GM19328 (cell line): Measurements from ENCODE around the gene SEL1L2.

Experiments
- ATAC-seq: cut with Tn5 transposase; IDR thresholded peaks from one replicate; pipeline ENCODE4 v1.9.1; 2021; ENCODE audit warnings: mild to moderate bottlenecking, moderate library complexity; ENCODE audit not compliant: unreplicated experiment

The SEL1L2 gene

DNA sequence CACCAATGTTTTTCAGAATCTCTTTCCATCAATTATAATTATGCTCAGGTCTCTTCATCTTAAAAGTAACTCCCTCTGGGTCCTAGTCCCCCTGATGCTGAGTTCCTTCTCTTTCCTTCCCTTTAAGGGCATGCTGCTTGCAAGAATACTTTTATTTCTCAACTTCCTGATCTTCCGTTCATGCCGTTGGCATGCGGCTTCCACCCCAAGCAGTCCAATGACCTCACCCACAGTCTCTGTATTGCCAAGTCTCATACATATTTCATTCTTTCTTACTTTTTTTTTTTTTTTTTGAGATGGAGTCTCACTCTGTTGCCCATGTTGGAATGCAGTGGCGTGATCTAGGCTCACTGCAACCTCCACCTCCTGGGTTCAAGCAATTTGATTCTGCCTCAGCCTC, 122.1 kb downstream of the SEL1L2 start:
- no peak for ATAC-seq

DNA sequence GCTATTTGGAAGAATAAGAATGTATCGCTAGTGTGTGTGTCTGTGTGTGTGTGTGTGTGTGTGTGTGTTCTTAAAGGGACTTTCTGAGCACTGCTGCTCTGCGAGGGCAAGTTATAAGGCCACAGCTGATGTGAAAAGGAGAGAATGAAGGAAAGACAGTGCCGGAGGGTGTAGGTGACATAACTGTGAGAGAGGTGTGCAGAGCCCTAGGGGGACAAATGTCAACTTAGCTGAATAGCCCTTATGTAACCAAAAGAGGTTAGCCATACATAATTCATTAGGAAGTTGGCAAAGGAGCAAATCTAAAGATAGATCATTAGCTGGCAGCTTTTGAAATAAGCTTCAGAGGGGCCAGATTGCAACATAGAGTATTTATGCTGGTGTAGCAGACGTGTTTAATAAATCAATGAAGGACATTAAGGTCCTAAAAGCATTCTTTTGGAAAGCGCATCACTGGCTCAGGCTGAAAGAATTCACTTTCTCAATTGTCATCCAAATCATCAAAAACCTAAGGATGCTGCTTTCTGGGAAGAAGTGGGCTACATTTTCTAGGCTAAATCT, 124.5 kb downstream of the SEL1L2 start:
- no peak for ATAC-seq

GRCh38 chr20:13865156-13865555, 125.3 kb downstream of the SEL1L2 start:
- ATAC-seq = no peak

DNA sequence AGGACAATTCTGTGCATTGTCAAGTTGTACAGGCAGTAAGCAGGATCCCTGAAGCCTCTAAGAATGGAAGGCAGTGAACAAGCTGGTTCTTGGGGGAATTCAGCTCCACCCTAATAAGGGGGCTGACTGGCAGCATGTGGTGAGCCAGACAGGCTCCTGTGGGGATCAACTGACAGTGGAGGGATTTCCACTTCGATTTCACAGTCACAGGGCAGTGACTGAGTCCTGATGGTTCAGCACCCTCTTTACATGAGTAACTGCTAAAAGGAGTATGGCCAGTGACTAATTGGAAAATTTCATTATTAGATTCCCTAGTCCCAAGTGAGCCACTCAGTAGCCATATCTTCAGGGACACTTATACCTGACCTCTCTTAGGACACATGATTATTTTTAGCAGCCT, 127.2 kb downstream of the SEL1L2 start:
- no peak for ATAC-seq

DNA sequence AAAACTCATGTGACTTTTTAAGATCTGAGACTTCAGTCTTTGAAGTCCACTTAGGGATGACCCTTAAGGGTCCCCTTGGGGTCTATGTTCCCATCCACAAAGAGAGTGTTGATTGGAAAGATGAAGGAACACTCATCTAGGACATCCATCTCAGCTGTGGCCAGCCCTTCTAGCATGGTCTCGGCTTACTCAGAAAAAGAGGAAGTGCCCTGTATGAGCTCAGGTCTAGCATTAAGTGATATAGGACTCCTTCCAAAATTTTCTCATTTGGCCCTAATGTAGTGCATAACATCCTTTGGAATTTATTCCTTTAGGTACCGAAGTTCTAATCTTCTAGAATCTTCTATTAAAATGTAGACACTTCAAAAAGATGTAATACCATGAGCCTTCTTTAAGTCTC, 128.2 kb downstream of the SEL1L2 start:
- no peak for ATAC-seq

GRCh38 chr20:13858871-13859270, 131.5 kb downstream of the SEL1L2 start:
- no peak for ATAC-seq

DNA sequence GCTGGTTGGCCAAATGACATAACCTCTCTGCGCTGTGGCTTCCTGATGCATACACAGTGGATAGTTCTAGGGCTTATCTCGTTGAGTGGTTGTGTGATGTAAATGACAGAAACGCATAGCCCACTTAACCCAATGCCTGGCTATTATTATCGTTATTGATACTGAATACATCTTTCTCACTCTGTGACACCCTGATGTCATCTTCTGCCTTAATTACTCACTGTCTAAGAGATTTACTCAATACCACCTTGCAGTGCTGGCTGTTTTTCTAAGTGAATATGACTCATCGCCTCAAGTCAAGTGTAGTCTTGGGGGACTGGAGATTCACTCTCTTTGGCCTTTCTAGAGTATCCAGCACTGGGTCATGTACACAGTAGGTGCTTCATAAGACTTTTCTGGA, 132.0 kb downstream of the SEL1L2 start:
- no peak for ATAC-seq

- no peak for ATAC-seq
Observed at GRCh38 chr20:13857961-13858360, 132.5 kb downstream of the SEL1L2 start.

DNA sequence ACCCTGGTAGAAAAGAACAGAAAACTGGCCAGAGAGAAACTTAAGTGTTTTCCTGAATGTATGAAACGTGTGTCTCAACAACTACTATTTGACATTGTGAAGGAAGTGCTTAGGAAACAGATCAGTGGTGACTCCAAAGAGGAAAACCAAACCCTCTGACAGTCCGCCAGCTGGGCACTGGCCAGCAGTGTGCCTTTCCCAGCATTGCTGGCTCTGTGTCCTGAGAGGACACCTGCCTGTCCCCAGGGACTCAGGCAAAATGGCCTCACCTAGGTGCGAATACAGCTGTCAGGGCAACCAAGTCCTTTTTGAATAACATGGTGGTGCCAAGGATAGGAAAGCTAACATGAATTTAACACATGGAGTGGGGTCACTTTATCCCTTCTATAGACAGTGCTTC, 133.1 kb downstream of the SEL1L2 start:
- no peak for ATAC-seq

GRCh38 chr20:13856354-13856753, 134.1 kb downstream of the SEL1L2 start:
- no peak for ATAC-seq

- ATAC-seq = no peak
Observed at GRCh38 chr20:13855613-13856012, 134.8 kb downstream of the SEL1L2 start.

DNA sequence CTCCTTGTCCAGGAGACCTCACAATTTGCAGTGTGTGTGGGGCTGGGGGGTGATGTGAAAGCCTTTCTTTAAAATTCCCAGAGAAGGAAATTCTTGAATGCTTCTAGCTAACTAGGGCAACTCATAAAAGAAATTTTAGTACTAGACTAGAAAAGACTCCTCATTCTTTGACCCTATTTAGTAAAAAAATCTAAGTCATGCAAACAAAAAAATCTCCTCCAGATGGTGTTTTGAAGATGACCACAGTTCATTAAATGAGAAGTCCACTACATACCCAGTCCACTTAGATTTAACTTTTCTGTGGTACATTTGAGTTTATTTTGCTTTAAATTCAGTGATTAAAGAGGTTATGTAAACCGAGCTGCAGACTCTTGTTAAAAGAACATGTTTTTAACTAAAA, 138.1 kb downstream of the SEL1L2 start:
- ATAC-seq = no peak

DNA sequence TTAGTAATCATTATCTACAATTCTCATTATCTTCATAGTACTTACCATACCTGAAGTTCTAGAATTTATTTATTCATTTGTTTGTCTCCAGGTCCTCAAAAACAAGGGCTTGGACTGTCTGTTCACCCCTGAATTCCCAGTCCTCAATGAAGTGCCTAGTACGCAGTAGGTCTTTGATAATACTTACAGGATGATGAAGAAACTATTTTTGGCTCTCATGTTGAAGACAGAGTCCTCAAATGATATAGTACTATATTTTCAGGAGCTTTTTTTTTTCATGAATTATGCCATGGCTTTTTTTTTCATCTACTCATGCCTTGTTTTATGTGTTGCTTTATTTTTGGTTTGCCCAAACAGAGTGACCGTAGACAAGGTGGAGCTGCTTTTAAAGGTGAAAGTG, 139.1 kb downstream of the SEL1L2 start:
- no peak for ATAC-seq

GRCh38 chr20:13844296-13844695, 146.1 kb downstream of the SEL1L2 start:
- no peak for ATAC-seq

GRCh38 chr20:13841206-13841605, 149.2 kb downstream of the SEL1L2 start:
- no peak for ATAC-seq

DNA sequence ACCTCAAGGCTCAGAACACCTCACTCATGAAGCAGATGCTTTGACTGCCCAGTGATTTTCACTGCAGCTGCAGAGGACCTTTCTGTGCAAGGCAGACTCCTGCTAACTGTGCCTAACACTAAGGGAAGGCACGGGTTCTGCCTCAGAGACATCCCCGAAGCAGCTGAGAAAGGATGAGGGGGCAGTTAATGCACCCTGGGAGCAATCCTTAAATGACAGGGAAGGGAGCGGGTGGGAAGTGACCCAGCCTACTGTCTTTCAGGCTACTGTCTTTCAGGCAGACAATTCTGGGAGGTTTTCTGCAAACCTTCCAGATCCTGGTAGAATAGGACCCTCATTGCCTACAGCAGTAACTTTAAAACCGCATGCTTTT, 150.3 kb downstream of the SEL1L2 start:
- ATAC-seq = no peak

DNA sequence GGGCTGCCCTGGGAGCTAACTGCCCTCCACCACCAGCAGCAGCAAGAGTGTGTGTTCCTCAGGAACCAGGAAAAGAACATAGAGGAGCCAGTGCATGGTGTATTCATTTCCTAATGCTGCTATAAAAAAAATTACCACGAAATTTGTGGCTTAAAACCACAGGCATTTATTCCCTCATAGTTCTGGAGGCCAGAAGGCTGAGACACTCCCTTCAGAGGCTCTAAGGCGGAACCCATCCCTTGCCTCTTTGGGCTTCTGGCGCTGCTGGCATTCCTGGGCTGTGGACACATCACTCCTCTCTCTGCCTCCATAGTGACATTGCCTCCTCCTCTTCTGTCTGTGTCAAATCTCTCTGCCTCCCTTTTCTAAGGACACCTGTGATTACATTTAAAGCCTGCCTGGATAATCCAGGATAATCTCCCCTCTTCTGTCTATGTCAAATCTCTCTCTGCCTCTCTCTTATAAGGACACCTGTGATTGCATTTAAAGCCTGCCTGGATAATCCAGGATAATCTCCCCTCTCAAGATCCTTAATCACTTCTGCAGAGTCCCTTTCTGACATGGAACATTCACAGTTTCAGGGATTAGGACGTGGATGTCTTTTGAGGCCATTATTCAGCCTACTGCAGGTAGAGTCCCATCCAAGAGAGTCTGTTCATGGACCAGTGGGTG, 150.9 kb downstream of the SEL1L2 start:
- ATAC-seq = no peak

DNA sequence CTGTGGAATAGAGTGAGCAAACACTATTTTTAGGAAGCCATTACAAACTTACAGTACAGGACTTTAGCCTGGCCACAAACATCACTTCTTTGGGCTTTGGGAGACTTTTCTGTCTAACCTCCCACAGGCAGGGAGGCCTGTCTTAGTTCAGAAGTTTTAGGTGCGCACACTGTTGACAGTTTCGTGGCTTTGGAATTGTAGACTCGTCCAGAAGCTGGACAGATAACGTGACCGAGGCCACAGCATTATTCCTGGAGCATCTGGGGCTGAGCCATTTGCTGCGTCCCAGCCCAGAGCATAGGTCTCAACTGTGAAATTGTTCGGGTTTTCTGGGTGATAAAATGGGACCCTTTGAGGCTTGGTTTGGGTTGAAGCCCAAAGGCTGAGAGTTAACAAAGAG, 151.8 kb downstream of the SEL1L2 start:
- ATAC-seq = no peak

- ATAC-seq = no peak
Observed at GRCh38 chr20:13831476-13831875, 158.9 kb downstream of the SEL1L2 start.

DNA sequence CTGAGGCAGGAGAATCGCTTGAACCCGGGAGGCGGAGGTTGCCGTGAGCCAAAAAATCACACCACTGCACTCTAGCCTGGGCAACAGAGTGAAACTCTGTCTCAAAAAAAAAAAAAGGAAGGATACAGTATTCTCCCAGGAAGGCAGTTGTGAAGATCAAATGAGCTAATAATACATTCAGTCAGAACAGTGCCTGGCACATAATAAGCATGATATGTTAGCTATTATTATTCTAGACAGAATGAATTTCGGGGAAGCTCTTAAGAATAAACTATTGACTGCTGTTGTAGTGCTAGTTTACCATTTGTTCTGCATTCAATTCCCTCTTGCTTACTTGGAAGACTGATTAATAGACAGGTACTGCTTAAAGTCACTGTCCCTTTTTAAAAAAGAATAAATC, 164.9 kb downstream of the SEL1L2 start:
- ATAC-seq = no peak

- no peak for ATAC-seq
Observed at GRCh38 chr20:13824459-13824858, 166.0 kb downstream of the SEL1L2 start.

GRCh38 chr20:13822459-13822858, 168.0 kb downstream of the SEL1L2 start:
- no peak for ATAC-seq

GRCh38 chr20:13821876-13822275, 168.5 kb downstream of the SEL1L2 start:
- ATAC-seq = no peak
